H1 (cell line): ENCODE results near the gene WDFY3. TPM values are rescaled to one million over a fixed set of nuclear protein-coding genes. Genes with fewer than 3 reads are reported as not detected.

Experiments used
- CTCF ChIA-PET: fragments of 300-600 bp; sonication (Branson Sonifier 250); formaldehyde crosslinking; loops from one replicate; lab custom pipeline; 2021; ENCODE audit not compliant: partially characterized antibody; lab: Charles Lee
- POLR2A ChIA-PET: fragments of 300-600 bp; sonication (Branson Sonifier 250); formaldehyde crosslinking; loops from one replicate; lab custom pipeline; 2021; ENCODE audit warnings: inconsistent platforms; ENCODE audit not compliant: partially characterized antibody; lab: Charles Lee
- DNase-seq, 2 experiments: peaks; one replicate each; pipeline versions ENCODE4 v3.0.0 to v3.0.0-alpha.2; 2010 to 2022; ENCODE audit warnings: low spot score in 2 of 2, low read depth in 1 of 2, mixed read lengths in 1 of 2
- FAIRE-seq: peaks from 2 replicates; lab custom pipeline; 2011; peaks lifted over from hg19 to GRCh38; lab: Jason Lieb, UNC
- H2AFZ ChIP-seq: 2 replicates; pipeline ENCODE4 v1.8.1; 2012; ENCODE audit warnings: low read length, inconsistent platforms
- H2AK5ac ChIP-seq: 2 replicates; pipeline ENCODE4 v1.6.1; 2013; ENCODE audit warnings: low read depth, low read length
- H2BK120ac ChIP-seq: replicated peaks from 2 replicates; pipeline ENCODE3; 2013; ENCODE audit warnings: low read depth, low read length, inconsistent platforms
- H2BK12ac ChIP-seq: 2 replicates; pipeline ENCODE4 v1.6.1; 2013; ENCODE audit warnings: low read depth, low read length
- H2BK15ac ChIP-seq: 2 replicates; pipeline ENCODE4 v1.6.1; 2013; ENCODE audit warnings: low read length
- H2BK20ac ChIP-seq: 2 replicates; pipeline ENCODE4 v1.6.1; 2013; ENCODE audit warnings: low read length
- H2BK5ac ChIP-seq: 2 replicates; pipeline ENCODE4 v1.6.1; 2013; ENCODE audit warnings: low read depth, low read length
- H3K14ac ChIP-seq: 2 replicates; pipeline ENCODE4 v1.6.1; 2013; ENCODE audit warnings: inconsistent platforms; ENCODE audit not compliant: insufficient read length
- H3K18ac ChIP-seq: 2 replicates; pipeline ENCODE4 v1.6.1; 2013; ENCODE audit warnings: low read length; ENCODE audit errors: extremely low read depth
- H3K23ac ChIP-seq: 2 replicates; pipeline ENCODE4 v1.6.1; 2013; ENCODE audit warnings: inconsistent platforms; ENCODE audit not compliant: insufficient read length
- H3K23me2 ChIP-seq: 2 replicates; pipeline ENCODE4 v1.6.1; 2013; ENCODE audit warnings: low read depth, low read length
- H3K27ac ChIP-seq: 2 replicates; pipeline ENCODE4 v1.6.1; 2011; ENCODE audit warnings: low read depth, low read length, inconsistent platforms
- H3K27me3 ChIP-seq, 4 experiments: replicated peaks in 1 of 4; 1 replicate in 1 of 4; 2 replicates in 3 of 4; pipeline versions ENCODE4 v1.6.1 to v1.8.1; 2011 to 2013; ENCODE audit warnings: low read length in 3 of 4, mild to moderate bottlenecking in 3 of 4, inconsistent platforms in 2 of 4, mixed read lengths in 2 of 4, moderate library complexity in 1 of 4; ENCODE audit not compliant: control insufficient read depth in 3 of 4, insufficient read depth in 3 of 4; ENCODE audit errors: extremely low read depth in 1 of 4
- H3K36me3 ChIP-seq, 4 experiments: 2 replicates each; pipeline versions ENCODE4 v1.6.1 to v1.8.1; 2011 to 2013; ENCODE audit warnings: mild to moderate bottlenecking in 4 of 4, low read length in 3 of 4, moderate library complexity in 2 of 4, control low read depth in 1 of 4, inconsistent platforms in 1 of 4; ENCODE audit not compliant: insufficient read depth in 4 of 4, control insufficient read depth in 2 of 4
- H3K4ac ChIP-seq: replicated peaks from 2 replicates; pipeline ENCODE3; 2013; ENCODE audit warnings: low read length, low read depth, mixed read lengths, inconsistent platforms; ENCODE audit not compliant: insufficient read length
- H3K4me1 ChIP-seq, 4 experiments: replicated peaks in 1 of 4; 1 replicate in 1 of 4; 2 replicates in 3 of 4; pipeline versions ENCODE4 v1.6.1 to v1.8.1; 2011 to 2013; ENCODE audit warnings: low read length in 3 of 4, inconsistent platforms in 2 of 4, mixed read lengths in 1 of 4; ENCODE audit not compliant: insufficient read depth in 4 of 4, control insufficient read depth in 3 of 4
- H3K4me2 ChIP-seq, 2 experiments: 2 replicates each; pipeline versions ENCODE4 v1.6.1 to v1.8.1; 2011 to 2013; ENCODE audit warnings: low read depth in 2 of 2, low read length in 2 of 2, control low read depth in 1 of 2, inconsistent platforms in 1 of 2, mild to moderate bottlenecking in 1 of 2; ENCODE audit not compliant: insufficient read depth in 1 of 2
- H3K4me3 ChIP-seq, 4 experiments: fragments of 200-600, 300-600 bp in 1 of 4; sonication (generic), shearing (Covaris generic), sonication (Bioruptor Twin) in 1 of 4; 2 replicates each; pipeline versions ENCODE4 v1.5.1 to v1.8.1; 2011 to 2016; ENCODE audit warnings: low read length in 4 of 4, low read depth in 3 of 4, control low read depth in 2 of 4, inconsistent platforms in 2 of 4, mild to moderate bottlenecking in 2 of 4, mixed read lengths in 1 of 4, moderate library complexity in 1 of 4; ENCODE audit not compliant: insufficient read depth in 2 of 4; ENCODE audit errors: extremely low read depth in 1 of 4
- H3K56ac ChIP-seq: replicated peaks from 2 replicates; pipeline ENCODE3; 2013; ENCODE audit warnings: low read depth, mild to moderate bottlenecking, mixed read lengths, low read length, inconsistent platforms; ENCODE audit not compliant: insufficient read length
- H3K79me1 ChIP-seq: 2 replicates; pipeline ENCODE4 v1.6.1; 2013; ENCODE audit warnings: low read depth, low read length, control low read depth
- H3K79me2 ChIP-seq, 2 experiments: 2 replicates each; pipeline versions ENCODE4 v1.6.1 to v1.8.1; 2012 to 2013; ENCODE audit warnings: low read length in 2 of 2, mild to moderate bottlenecking in 2 of 2, inconsistent platforms in 1 of 2; ENCODE audit not compliant: insufficient read depth in 2 of 2, control insufficient read depth in 1 of 2
- H3K9ac ChIP-seq, 4 experiments: replicated peaks in 1 of 4; 1 replicate in 1 of 4; 2 replicates in 3 of 4; pipeline versions ENCODE4 v1.6.1 to v1.8.1; 2011 to 2013; ENCODE audit warnings: low read depth in 3 of 4, low read length in 3 of 4, control low read depth in 2 of 4, mild to moderate bottlenecking in 2 of 4, moderate library complexity in 2 of 4, inconsistent platforms in 1 of 4; ENCODE audit errors: extremely low read depth in 1 of 4
- H3K9me3 ChIP-seq, 2 experiments: 2 replicates each; pipeline versions ENCODE4 v1.6.1 to v1.8.1; 2012 to 2013; ENCODE audit warnings: mild to moderate bottlenecking in 2 of 2, moderate library complexity in 2 of 2, control low read depth in 1 of 2, inconsistent platforms in 1 of 2, low read depth in 1 of 2, low read length in 1 of 2, mixed read lengths in 1 of 2; ENCODE audit not compliant: insufficient read depth in 2 of 2
- H4K20me1 ChIP-seq, 2 experiments: replicated peaks in 1 of 2; 2 replicates each; pipeline versions ENCODE3 to v1.8.1; 2011 to 2013; ENCODE audit warnings: inconsistent platforms in 2 of 2, low read length in 2 of 2, mild to moderate bottlenecking in 1 of 2; ENCODE audit not compliant: insufficient read depth in 2 of 2, control insufficient read depth in 1 of 2
- H4K5ac ChIP-seq: 2 replicates; pipeline ENCODE4 v1.6.1; 2013; ENCODE audit warnings: low read length, low read depth, mixed read lengths, inconsistent platforms; ENCODE audit not compliant: insufficient read length
- H4K8ac ChIP-seq: 2 replicates; pipeline ENCODE4 v1.8.0; 2013; ENCODE audit warnings: mild to moderate bottlenecking, moderate library complexity, low read length, inconsistent platforms; ENCODE audit not compliant: insufficient read depth; ENCODE audit errors: extremely low read depth
- H4K91ac ChIP-seq: replicated peaks from 2 replicates; pipeline ENCODE3; 2013; ENCODE audit warnings: low read length, mixed read lengths, inconsistent platforms; ENCODE audit not compliant: insufficient read length
- CBX5 ChIP-seq: fragments of 300-800, 300-1000 bp; sonication (generic); IDR thresholded peaks from 2 replicates; pipeline ENCODE4 v1.7.1; 2016; ENCODE audit warnings: antibody characterized with exemption, low read length, low read depth
- CHD1 ChIP-seq: IDR thresholded peaks from 2 replicates; pipeline ENCODE4 v1.6.1; 2012; ENCODE audit warnings: low read depth, low read length, improper control_type of control experiment
- GTF2F1 ChIP-seq: IDR thresholded peaks from 2 replicates; pipeline ENCODE4 v1.6.1; 2012; ENCODE audit warnings: low read depth, low read length, improper control_type of control experiment, borderline replicate concordance
- POU5F1 ChIP-seq: IDR thresholded peaks from 2 replicates; pipeline ENCODE4 v1.6.1; 2011; ENCODE audit warnings: low read depth, mild to moderate bottlenecking, low read length, moderate library complexity
- RAD21 ChIP-seq, 2 experiments: IDR thresholded peaks in 1 of 2; conservative IDR thresholded peaks in 1 of 2; 2 replicates each; pipeline ENCODE4 v1.6.1; 2011; ENCODE audit warnings: low read depth in 2 of 2, low read length in 2 of 2, improper control_type of control experiment in 1 of 2, inconsistent platforms in 1 of 2, mild to moderate bottlenecking in 1 of 2, moderate library complexity in 1 of 2
- TCF12 ChIP-seq: IDR thresholded peaks from 2 replicates; pipeline ENCODE4 v1.6.1; 2011; ENCODE audit warnings: low read depth, mild to moderate bottlenecking, low read length
- WGBS, 2 experiments: shearing (Covaris generic) in 1 of 2; methylation state at CpG; one replicate each; pipeline versions ENCODE4 v1.1.6 to v1.1.7; 2013 to 2015; ENCODE audit warnings: low lambda C conversion rate in 2 of 2, mixed read lengths in 2 of 2, inconsistent platforms in 1 of 2, low coverage in 1 of 2, missing lambda C conversion rate in 1 of 2; ENCODE audit not compliant: insufficient replicate concordance in 2 of 2, insufficient coverage in 1 of 2, insufficient read length in 1 of 2; ENCODE audit errors: extremely low coverage in 1 of 2, missing lambda C conversion rate in 1 of 2; 5-methylcytosine and 5-hydroxymethylcytosine counted together
- polyA plus RNA-seq, 7 experiments: library from polyadenylated mRNA; depleted of rRNA in 3 of 7; stranded (reverse) in 5 of 7; unstranded in 2 of 7; fragments of >200 nt in 5 of 7; fragments of 200-250 nt in 2 of 7; gene quantifications; 1 replicate in 5 of 7; 2 replicates in 1 of 7; 4 replicates in 1 of 7; pipeline versions ENCODE4 v1.2.1 to v1.2.3, GENCODE V29; 2011 to 2013; ENCODE audit warnings: missing spikeins in 2 of 7, mixed read lengths in 2 of 7
- total RNA-seq: library from RNA; stranded (reverse); fragmentation: NEBNext Ultra II Directional; extraction: Animal tissue kit (Norgen Biotek cat#: 25700); gene quantifications from 2 replicates; pipeline ENCODE4 v1.2.1, GENCODE V29; 2021

Gene WDFY3
- total and polyA plus RNA-seq, 2 of the 8 experiments (the other 6 are each of a cell fraction or from before 2014, with no cell fraction given): 25.6 to 62.4 TPM

GRCh38 chr4:84647312-84647884, 319.1 kb downstream of the WDFY3 start:
- Histone ChIP-seq H4K5ac (no peak overlapping the region), H3K18ac (no peak overlapping the region), H3K79me2 (no peaks in the 10 kb centered on the region), H2AK5ac (no peak overlapping the region), H2BK12ac (no peak overlapping the region), H2BK15ac (no peak overlapping the region), H3K9ac (no peak overlapping the region), H3K4me1 (peaks cover 5 to 12% (median 6%) of the 10 kb centered on the region in 4 experiments; a peak in 6 of 7 replicates), H4K20me1 (no peaks in the 10 kb centered on the region), H3K14ac (no peak overlapping the region), H3K27ac (no peak overlapping the region), H4K8ac (no peak overlapping the region), H3K27me3 (no peaks in the 10 kb centered on the region), H3K56ac (no peak overlapping the region), H2BK5ac (no peak overlapping the region; the same call in 1 of the 2 replicates), H3K23ac (no peak overlapping the region), H3K36me3 (peaks cover 0 to 24% (median 7%) of the 10 kb centered on the region in 4 experiments; a peak in 6 of 8 replicates), H3K4me3 (no peak overlapping the region; a peak in 1 of 8 replicates), H3K4me2 (peak overlapping the region; percentile 51 to 54), H3K4ac (no peak overlapping the region), H4K91ac (no peak overlapping the region), H3K23me2 (no peaks in the 10 kb centered on the region), H3K9me3 (no peaks in the 10 kb centered on the region), H3K79me1 (no peaks in the 10 kb centered on the region; the same call in 1 of the 2 replicates), H2AFZ (no peak overlapping the region), H2BK120ac (no peak overlapping the region), H2BK20ac (no peak overlapping the region)
- peak in 1 of 2 experiments; percentile 34 for DNase-seq
- CTCF ChIA-PET: interaction anchor here (0.6 to 1.7 kb wide), 6 partner anchors 10 to 137 kb away, joined by 3 to 4 read pairs (median 3); no protein-coding TSS in a partner anchor
- 2% methylated on average over 2 of the region's 2 CpGs; no CpG with 5 or more reads in 1 of the 2 experiments for WGBS, 2 experiments
- FAIRE-seq: peak; percentile 94
- POLR2A ChIA-PET: interaction anchor here (1.1 kb wide), 1 partner anchor 9 kb away, joined by 3 read pairs; no protein-coding TSS in a partner anchor
- TF ChIP-seq CBX5 (no peak), POU5F1 (no peak), TCF12 (0 out of 2 replicates have a peak, but pooled peaks have one; percentile 7), GTF2F1 (no peak), CHD1 (no peak), RAD21 (IDR thresholded peaks at IDR 0.05 in 1 of 2, conservative IDR thresholded peaks at IDR 0.05 in 1 of 2; ENCODE audit: low read depth in 2 of 2, low read length in 2 of 2) (peak; percentile 31 to 39; a peak in 3 of 4 replicates)
